Sigmoid colon (tissue), 7 donors: ENCODE data around the gene NEURL4. TPM values are rescaled to one million over a fixed set of nuclear protein-coding genes. Genes with fewer than 3 reads are reported as not detected.

Experiments
- DNase-seq: peaks from one replicate; pipeline ENCODE4 v3.0.0-alpha.2; 2019
- H3K27ac ChIP-seq, 4 donors: fragments of 200-600 bp; sonication (generic); one replicate each; pipeline ENCODE4 v1.5.1; 2016 to 2019; ENCODE audit warnings: mild to moderate bottlenecking in 1 of 4
- H3K27me3 ChIP-seq, 3 donors: fragments of 200-600 bp; sonication (generic); one replicate each; pipeline ENCODE4 v1.5.1; 2019; ENCODE audit warnings: mild to moderate bottlenecking in 1 of 3
- H3K36me3 ChIP-seq, 4 donors: fragments of 200-600 bp; sonication (generic); one replicate each; pipeline ENCODE4 v1.5.1; 2016 to 2019
- H3K4me1 ChIP-seq, 4 donors: fragments of 200-600 bp; sonication (generic); one replicate each; pipeline ENCODE4 v1.5.1; 2017 to 2019
- H3K4me3 ChIP-seq, 4 donors: fragments of 200-600 bp; sonication (generic); one replicate each; pipeline ENCODE4 v1.5.1; 2017 to 2019; ENCODE audit warnings: mild to moderate bottlenecking in 2 of 4, moderate library complexity in 1 of 4
- H3K9me3 ChIP-seq, 4 donors: fragments of 200-600 bp in 3 of 4; sonication (generic) in 3 of 4; one replicate each; pipeline versions ENCODE4 v1.5.1 to v1.6.1; 2013 to 2019
- EP300 ChIP-seq, 4 donors: sonication (generic); formaldehyde crosslinking; IDR thresholded peaks; one replicate each; pipeline ENCODE4 v1.6.1; 2017; ENCODE audit warnings: antibody characterized with exemption in 4 of 4
- POLR2A ChIP-seq, 2 donors: fragments of 450-650 bp; IDR thresholded peaks; one replicate each; pipeline ENCODE4 v1.6.1; 2016; ENCODE audit warnings: antibody characterized with exemption in 2 of 2, mild to moderate bottlenecking in 2 of 2, moderate library complexity in 2 of 2
- POLR2AphosphoS5 ChIP-seq, 4 donors: sonication (generic); formaldehyde crosslinking; IDR thresholded peaks; one replicate each; pipeline ENCODE4 v1.6.1; 2017; ENCODE audit warnings: antibody characterized with exemption in 4 of 4
- WGBS, 2 donors: extraction: QIAGEN DNeasy Blood & Tissue Kit; methylation state at CpG; one replicate each; pipeline ENCODE4 v1.1.7; 2013; 5-methylcytosine and 5-hydroxymethylcytosine counted together
- intact Hi-C: fragments of 100-400 bp; cut with DNase I; formaldehyde crosslinking; loops from one replicate; pipeline ENCODE4 v1.15.1; 2023
- polyA plus RNA-seq, 3 donors: library from polyadenylated mRNA; stranded (reverse); fragments of 200-250 nt; gene quantifications; one replicate each; pipeline ENCODE4 v1.2.3, GENCODE V29; 2013
- total RNA-seq, 4 donors: library from RNA; depleted of rRNA; stranded (reverse); fragments of >200 nt; gene quantifications; one replicate each; pipeline ENCODE4 v1.1.0, GENCODE V29; 2016
- TF ChIP-seq, protein P1 (sequence below), 4 experiments: fragments of 450-650 bp in 3 of 4; fragments of 200-600 bp in 1 of 4; IDR thresholded peaks; one replicate each; pipeline ENCODE4 v1.5.1; 2016 to 2019; ENCODE audit warnings: antibody characterized with exemption in 4 of 4, mild to moderate bottlenecking in 3 of 4, moderate library complexity in 2 of 4
- donor health status: healthy with polysubstance abuse.
- donor health status: Bipolar disorder and iron deficiency.
- donor health status: healthy.

The NEURL4 gene
- total and polyA plus RNA-seq, 7 donors = 6.0 to 31.6 (median 16.7) TPM

DNA sequence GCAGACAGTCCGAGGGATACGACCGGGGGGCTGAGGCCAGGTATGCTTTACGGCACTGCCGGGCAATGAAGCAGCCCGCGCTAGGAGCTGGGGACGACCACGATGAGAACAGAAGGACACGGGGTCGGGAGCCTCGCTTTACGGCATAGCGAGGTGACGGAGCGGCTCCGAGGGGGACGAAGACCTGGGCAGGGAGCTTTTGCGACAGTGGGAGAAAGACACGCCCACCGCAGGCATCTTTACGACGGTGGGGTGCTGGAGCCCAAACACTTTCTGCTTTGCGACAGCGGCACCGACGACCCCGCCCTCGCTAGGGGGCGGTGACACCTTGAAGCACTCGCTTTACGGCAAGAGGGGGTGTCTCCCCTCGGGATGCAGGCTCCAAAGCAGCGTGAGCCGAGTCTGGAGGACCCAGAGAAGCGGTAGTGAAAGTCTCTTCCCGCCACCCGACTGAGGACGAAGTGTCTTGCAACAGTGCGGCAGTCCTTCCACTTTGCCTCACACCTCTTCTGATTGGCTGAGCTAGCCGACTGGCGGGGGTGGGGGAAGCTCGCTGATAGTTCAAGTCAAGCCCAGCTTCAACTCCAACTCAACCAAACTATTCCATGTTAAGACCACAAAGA is 350 bp upstream of the NEURL4 start:
- TF ChIP-seq POLR2AphosphoS5 (IDR thresholded peaks at IDR 0.05) (peak; percentile 95 to 98 (median 98)), POLR2A (IDR thresholded peaks at IDR 0.05) (peak; percentile 88 to 93), EP300 (IDR thresholded peaks at IDR 0.05) (peak in 1 of 4 donors; percentile 41)
- TF ChIP-seq, protein P1, sequence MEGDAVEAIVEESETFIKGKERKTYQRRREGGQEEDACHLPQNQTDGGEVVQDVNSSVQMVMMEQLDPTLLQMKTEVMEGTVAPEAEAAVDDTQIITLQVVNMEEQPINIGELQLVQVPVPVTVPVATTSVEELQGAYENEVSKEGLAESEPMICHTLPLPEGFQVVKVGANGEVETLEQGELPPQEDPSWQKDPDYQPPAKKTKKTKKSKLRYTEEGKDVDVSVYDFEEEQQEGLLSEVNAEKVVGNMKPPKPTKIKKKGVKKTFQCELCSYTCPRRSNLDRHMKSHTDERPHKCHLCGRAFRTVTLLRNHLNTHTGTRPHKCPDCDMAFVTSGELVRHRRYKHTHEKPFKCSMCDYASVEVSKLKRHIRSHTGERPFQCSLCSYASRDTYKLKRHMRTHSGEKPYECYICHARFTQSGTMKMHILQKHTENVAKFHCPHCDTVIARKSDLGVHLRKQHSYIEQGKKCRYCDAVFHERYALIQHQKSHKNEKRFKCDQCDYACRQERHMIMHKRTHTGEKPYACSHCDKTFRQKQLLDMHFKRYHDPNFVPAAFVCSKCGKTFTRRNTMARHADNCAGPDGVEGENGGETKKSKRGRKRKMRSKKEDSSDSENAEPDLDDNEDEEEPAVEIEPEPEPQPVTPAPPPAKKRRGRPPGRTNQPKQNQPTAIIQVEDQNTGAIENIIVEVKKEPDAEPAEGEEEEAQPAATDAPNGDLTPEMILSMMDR (IDR thresholded peaks at IDR 0.05) = no peak
- 0% methylated on average over 43 of the region's 43 CpGs for WGBS, 2 donors
- intact Hi-C loops = loop anchor here (1.0 to 2.0 kb wide), 4 partner anchors 14 to 231 kb away; partner anchors contain the start of genes EIF5A, GPS2 and SENP3

GRCh38 chr17:7328009-7328408 is 1.1 kb downstream of the NEURL4 start:
- no peak for DNase-seq
- Histone ChIP-seq H3K9me3 (no peaks in the 10 kb centered on the region), H3K4me3 (no peak overlapping the region), H3K27me3 (no peaks in the 10 kb centered on the region), H3K36me3 (peaks cover 6 to 38% (median 18%) of the 10 kb centered on the region in 4 donors), H3K4me1 (peaks cover 0 to 28% (median 20%) of the 10 kb centered on the region in 4 donors), H3K27ac (peak overlapping the region in 3 of 4 donors; percentile 88 to 94 (median 93))
- intact Hi-C loops = loop anchor here (2.0 kb wide), 1 partner anchor 233 kb away; the partner anchor contains the start of gene SENP3
- TF ChIP-seq, protein P1 (IDR thresholded peaks at IDR 0.05) = no peak
- TF ChIP-seq POLR2A (IDR thresholded peaks at IDR 0.05) = no peak
- TF ChIP-seq EP300 (IDR thresholded peaks at IDR 0.05) = no peak
- no peak for TF ChIP-seq POLR2AphosphoS5 (IDR thresholded peaks at IDR 0.05)
- 67 to 75% methylated on average over 1 of the region's 1 CpG for WGBS, 2 donors

More for the DNA sequence above, 350 bp upstream of the NEURL4 start:
- Histone ChIP-seq H3K4me3 (peak overlapping the region; percentile 69 to 93 (median 83)), H3K27ac (peak overlapping the region; percentile 88 to 94 (median 94)), H3K9me3 (no peaks in the 10 kb centered on the region), H3K4me1 (peaks cover 0 to 31% (median 20%) of the 10 kb centered on the region in 4 donors), H3K36me3 (peaks cover 0 to 24% (median 7%) of the 10 kb centered on the region in 4 donors), H3K27me3 (no peaks in the 10 kb centered on the region)
- DNase-seq = peak; percentile 100

GRCh38 chr17:7327501-7327900 is 1.6 kb downstream of the NEURL4 start:
- Histone ChIP-seq H3K36me3 (peaks cover 11 to 43% (median 23%) of the 10 kb centered on the region in 4 donors), H3K27me3 (no peaks in the 10 kb centered on the region), H3K27ac (no peak overlapping the region), H3K4me3 (no peak overlapping the region), H3K9me3 (no peaks in the 10 kb centered on the region), H3K4me1 (peaks cover 0 to 27% (median 20%) of the 10 kb centered on the region in 4 donors)
- no peak for DNase-seq
- whole genome bisulfite sequencing, 2 donors = 84 to 92% methylated on average over 17 of the region's 17 CpGs
- TF ChIP-seq POLR2A (IDR thresholded peaks at IDR 0.05) (no peak), POLR2AphosphoS5 (IDR thresholded peaks at IDR 0.05) (no peak), EP300 (IDR thresholded peaks at IDR 0.05) (no peak)
- TF ChIP-seq, protein P1 (IDR thresholded peaks at IDR 0.05) = no peak
- intact Hi-C loops = no loop called here

DNA sequence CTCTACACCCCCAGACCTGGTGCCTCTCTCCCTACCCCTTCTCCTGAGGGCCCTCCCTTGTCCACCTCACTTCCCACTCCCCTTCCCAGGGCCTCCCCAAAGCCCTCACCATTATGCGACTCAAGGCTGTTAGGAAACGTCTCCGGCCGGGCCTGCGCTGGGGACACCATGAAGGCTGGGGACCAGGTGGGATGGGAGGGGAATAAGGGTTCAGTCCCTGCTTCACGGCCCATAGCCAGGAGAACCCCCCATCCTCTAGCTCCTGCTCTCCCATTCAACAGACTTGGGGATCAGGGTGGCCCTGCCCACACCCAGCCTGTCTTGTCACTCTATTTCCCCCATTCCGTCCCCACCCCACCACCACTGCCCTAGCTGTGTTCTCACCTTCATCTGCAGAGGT is 2.1 kb downstream of the NEURL4 start:
- Histone ChIP-seq H3K27me3 (no peaks in the 10 kb centered on the region), H3K4me3 (no peak overlapping the region), H3K4me1 (peaks cover 0 to 24% (median 20%) of the 10 kb centered on the region in 4 donors), H3K36me3 (peaks cover 16 to 48% (median 28%) of the 10 kb centered on the region in 4 donors), H3K27ac (no peak overlapping the region), H3K9me3 (no peaks in the 10 kb centered on the region)
- DNase-seq = no peak
- 89 to 93% methylated on average over 7 of the region's 7 CpGs for WGBS, 2 donors
- TF ChIP-seq EP300 (IDR thresholded peaks at IDR 0.05) (no peak), POLR2AphosphoS5 (IDR thresholded peaks at IDR 0.05) (no peak), POLR2A (IDR thresholded peaks at IDR 0.05) (no peak)
- TF ChIP-seq, protein P1 (IDR thresholded peaks at IDR 0.05) = no peak
- intact Hi-C loops = no loop called here
